ENCODE data around the gene CADM2. TPM values are rescaled to one million over a fixed set of nuclear protein-coding genes. Genes with fewer than 3 reads are reported as not detected.

CADM2 gene
- total RNA-seq, 1 experiment from 2014 or later, result 10.9 TPM

GRCh38 chr3:85524104-85524503 is 565.3 kb downstream of the CADM2 start:
- Mint-ChIP-seq H3K4me3 (no peak overlapping the region), H3K9me3 (no peaks in the 10 kb centered on the region), H3K27ac (no peak overlapping the region), H3K36me3 (ENCODE audit: insufficient read depth in 1 of 3, low read depth in 3 of 3) (no peaks in the 10 kb centered on the region; a peak in 1 of 7 replicates), H3K27me3 (ENCODE audit: low read depth) (no peaks in the 10 kb centered on the region), H3K4me1 (peaks cover 0 to 3% of the 10 kb centered on the region in 2 experiments; a peak in 1 of 4 replicates)
- Histone ChIP-seq H2AK5ac (ENCODE audit: insufficient read length, low read length) (no peak overlapping the region), H3K18ac (ENCODE audit: insufficient read length, low read depth, low read length) (no peak overlapping the region), H3K27ac (ENCODE audit: insufficient read length, low read depth, low read length) (no peak overlapping the region), H3K4me1 (ENCODE audit: insufficient read depth, low read length) (no peaks in the 10 kb centered on the region), H2BK12ac (ENCODE audit: insufficient read length, low read depth, low read length) (no peak overlapping the region), H3K9me3 (ENCODE audit: control insufficient read depth, low read depth, low read length) (no peaks in the 10 kb centered on the region), H4K20me1 (ENCODE audit: control insufficient read depth, insufficient read depth, insufficient read length) (no peaks in the 10 kb centered on the region), H3K79me1 (ENCODE audit: insufficient read depth, low read depth, low read length, poor library complexity, severe bottlenecking) (no peaks in the 10 kb centered on the region), H3K4me2 (ENCODE audit: insufficient read depth, insufficient read length, low read length) (no peak overlapping the region), H2BK15ac (ENCODE audit: low read depth, low read length) (no peak overlapping the region), H4K91ac (ENCODE audit: insufficient read length, low read depth, low read length) (no peak overlapping the region), H3K9ac (ENCODE audit: extremely low read depth, insufficient read length, low read length) (no peak overlapping the region), H3K4ac (ENCODE audit: low read depth, low read length) (no peak overlapping the region), H4K5ac (ENCODE audit: insufficient read length, low read depth, low read length) (no peak overlapping the region), H3T11ph (ENCODE audit: low read length) (no peak overlapping the region), H3K23ac (ENCODE audit: insufficient read length, low read depth, low read length) (no peak overlapping the region), H3K23me2 (ENCODE audit: insufficient read length, low read depth, low read length, poor library complexity, severe bottlenecking) (no peaks in the 10 kb centered on the region), H4K8ac (replicated peaks; ENCODE audit: insufficient read length, low read depth, low read length) (no peak overlapping the region), H2AFZ (ENCODE audit: low read length) (no peak overlapping the region), H3K56ac (ENCODE audit: insufficient read length, low read depth, low read length) (no peak overlapping the region), H3K79me2 (ENCODE audit: insufficient read depth, low read length) (no peaks in the 10 kb centered on the region), H2BK120ac (ENCODE audit: low read depth, low read length, poor library complexity, severe bottlenecking) (no peak overlapping the region), H3K27me3 (ENCODE audit: insufficient read depth, low read length) (no peaks in the 10 kb centered on the region), H3K14ac (ENCODE audit: insufficient read depth, low read length) (no peak overlapping the region), H2BK20ac (ENCODE audit: low read depth, low read length, poor library complexity, severe bottlenecking) (no peak overlapping the region), H2BK5ac (ENCODE audit: insufficient read length, low read length) (no peak overlapping the region)
- no peak for DNase-seq
- WGBS (ENCODE audit: extremely low coverage, insufficient read length, low lambda C conversion rate), result no CpG with 5 or more reads among the region's 1 CpG
- TF ChIP-seq CTCF (conservative IDR thresholded peaks at IDR 0.05), result no peak

Data from H9 (cell line).